ENCODE data around the gene GAS7. TPM values are rescaled to one million over a fixed set of nuclear protein-coding genes. Genes with fewer than 3 reads are reported as not detected.

GAS7 gene
- total RNA-seq, 2 experiments from 2014 or later = 1.6 to 2.1 TPM

DNA sequence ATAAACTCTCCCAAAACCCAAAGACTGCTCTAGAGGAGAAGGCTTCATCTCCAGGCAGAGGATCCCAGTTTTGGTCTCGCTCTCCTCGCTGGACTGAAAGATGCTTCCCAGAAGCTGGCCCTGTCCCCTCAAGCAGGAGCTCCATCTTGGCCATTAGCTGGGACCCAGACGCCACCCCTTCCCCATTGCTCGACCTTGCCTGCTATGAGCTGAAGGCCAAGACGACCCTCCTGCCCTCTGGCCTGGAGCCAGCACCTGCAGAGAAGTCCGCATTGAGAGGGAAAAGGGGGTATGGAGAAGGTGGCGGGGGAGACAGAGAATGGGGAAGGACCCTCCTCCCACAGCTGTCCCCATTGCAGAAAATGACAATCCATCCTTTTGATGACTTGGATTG lies 289.8 kb downstream of the GAS7 start:
- DNase-seq = no peak
- Mint-ChIP-seq H3K27ac (no peak overlapping the region), H3K27me3 (peaks cover 3% of the 10 kb centered on the region), H3K9me3 (no peaks in the 10 kb centered on the region), H3K4me3 (no peak overlapping the region), H3K4me1 (ENCODE audit: low read depth) (no peaks in the 10 kb centered on the region), H3K36me3 (ENCODE audit: low read depth) (no peaks in the 10 kb centered on the region)
- intact Hi-C loops (cut with micrococcal nuclease) = loop anchor here (10.0 kb wide), 1 partner anchor 64 kb away; no protein-coding TSS in a partner anchor
- TF ChIP-seq, protein P1, sequence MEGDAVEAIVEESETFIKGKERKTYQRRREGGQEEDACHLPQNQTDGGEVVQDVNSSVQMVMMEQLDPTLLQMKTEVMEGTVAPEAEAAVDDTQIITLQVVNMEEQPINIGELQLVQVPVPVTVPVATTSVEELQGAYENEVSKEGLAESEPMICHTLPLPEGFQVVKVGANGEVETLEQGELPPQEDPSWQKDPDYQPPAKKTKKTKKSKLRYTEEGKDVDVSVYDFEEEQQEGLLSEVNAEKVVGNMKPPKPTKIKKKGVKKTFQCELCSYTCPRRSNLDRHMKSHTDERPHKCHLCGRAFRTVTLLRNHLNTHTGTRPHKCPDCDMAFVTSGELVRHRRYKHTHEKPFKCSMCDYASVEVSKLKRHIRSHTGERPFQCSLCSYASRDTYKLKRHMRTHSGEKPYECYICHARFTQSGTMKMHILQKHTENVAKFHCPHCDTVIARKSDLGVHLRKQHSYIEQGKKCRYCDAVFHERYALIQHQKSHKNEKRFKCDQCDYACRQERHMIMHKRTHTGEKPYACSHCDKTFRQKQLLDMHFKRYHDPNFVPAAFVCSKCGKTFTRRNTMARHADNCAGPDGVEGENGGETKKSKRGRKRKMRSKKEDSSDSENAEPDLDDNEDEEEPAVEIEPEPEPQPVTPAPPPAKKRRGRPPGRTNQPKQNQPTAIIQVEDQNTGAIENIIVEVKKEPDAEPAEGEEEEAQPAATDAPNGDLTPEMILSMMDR (IDR thresholded peaks at IDR 0.05) = no peak
- no peak for ATAC-seq
- ChIA-PET POLR2A (no interaction called here), CTCF (no interaction called here)

DNA sequence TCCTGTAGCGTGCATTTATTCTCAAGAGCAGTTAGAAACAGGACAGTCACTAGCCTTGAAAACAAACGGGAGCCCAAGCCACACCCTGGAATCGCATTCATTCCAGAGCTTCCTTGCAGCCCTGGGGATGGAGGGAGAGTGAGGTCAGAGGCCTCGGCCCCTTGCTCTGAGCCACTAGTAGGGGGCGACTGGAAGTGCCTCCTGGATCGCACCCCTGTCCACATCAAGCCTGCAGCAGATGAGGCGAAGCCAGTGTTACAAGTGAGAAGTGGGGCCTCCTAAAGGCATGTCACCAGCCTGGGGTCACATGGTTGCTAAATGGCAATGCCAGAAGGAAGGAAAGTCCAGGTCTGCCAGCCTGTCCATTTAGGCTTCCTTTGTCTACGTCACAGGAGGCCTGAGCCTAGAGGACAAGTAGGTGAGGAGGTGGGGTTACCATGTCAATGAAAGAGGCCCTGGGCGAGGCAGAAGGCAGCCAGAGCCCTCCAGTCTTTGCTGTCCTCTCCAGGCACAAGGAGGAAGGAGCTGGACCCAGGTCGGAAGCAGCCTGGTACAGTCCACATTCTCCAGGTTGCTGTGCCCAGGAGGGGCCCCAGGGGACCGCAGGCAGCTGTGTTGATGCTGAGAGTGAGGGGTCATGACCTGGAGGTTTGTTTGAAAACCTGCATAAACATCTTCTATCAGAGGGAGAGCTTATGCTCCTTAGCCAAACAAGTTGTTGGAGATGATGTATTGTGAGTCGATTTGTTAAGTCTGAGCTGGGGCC lies 290.3 kb downstream of the GAS7 start:
- Mint-ChIP-seq H3K4me1 (ENCODE audit: low read depth) (no peaks in the 10 kb centered on the region), H3K9me3 (no peaks in the 10 kb centered on the region), H3K27me3 (peaks cover 3% of the 10 kb centered on the region), H3K27ac (no peak overlapping the region), H3K4me3 (no peak overlapping the region), H3K36me3 (ENCODE audit: low read depth) (no peaks in the 10 kb centered on the region)
- CTCF ChIA-PET = no interaction called here
- POLR2A ChIA-PET = no interaction called here
- intact Hi-C loops (cut with micrococcal nuclease) = loop anchor here (10.0 kb wide), 1 partner anchor 63 kb away; no protein-coding TSS in a partner anchor
- no peak for DNase-seq
- TF ChIP-seq, protein P1 (IDR thresholded peaks at IDR 0.05) = no peak
- ATAC-seq = no peak

GRCh38 chr17:9907131-9907530 lies 291.3 kb downstream of the GAS7 start:
- H3K4me3 Mint-ChIP-seq = no peak overlapping the region
- intact Hi-C loops (cut with micrococcal nuclease) = loop anchor here (10.0 kb wide), 1 partner anchor 62 kb away; no protein-coding TSS in a partner anchor
- ChIA-PET POLR2A (no interaction called here), CTCF (interaction anchor here (0.7 kb wide), 1 partner anchor 20 kb away, joined by 3 read pairs; no protein-coding TSS in a partner anchor)
- TF ChIP-seq, protein P1 (IDR thresholded peaks at IDR 0.05) = no peak
- H3K9me3 Mint-ChIP-seq = no peaks in the 10 kb centered on the region
- DNase-seq (no peak), ATAC-seq (no peak)
- H3K27me3 Mint-ChIP-seq = peaks cover 3% of the 10 kb centered on the region
- H3K36me3 Mint-ChIP-seq (ENCODE audit: low read depth) = no peaks in the 10 kb centered on the region
- no peaks in the 10 kb centered on the region for H3K4me1 Mint-ChIP-seq (ENCODE audit: low read depth)
- H3K27ac Mint-ChIP-seq = no peak overlapping the region

DNA sequence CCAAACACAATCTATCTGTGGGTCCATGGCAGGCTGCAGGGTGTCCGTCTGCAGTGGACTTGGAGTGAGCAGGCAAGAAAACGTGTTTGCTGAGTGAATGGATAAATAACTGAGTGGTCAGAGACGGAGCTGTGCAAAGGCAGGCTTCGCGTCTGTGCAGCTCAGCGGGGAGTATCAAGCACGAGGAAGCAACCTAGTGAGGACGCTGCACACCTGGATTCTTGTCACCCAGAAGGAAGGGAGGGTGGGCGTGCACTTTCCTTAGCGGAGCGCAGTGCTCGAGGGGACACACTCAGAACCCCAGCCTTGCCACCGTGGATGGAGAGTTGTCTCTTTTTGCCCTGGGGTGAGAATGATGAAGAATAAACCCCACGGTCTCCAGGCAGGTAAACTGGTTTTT lies 291.8 kb downstream of the GAS7 start:
- intact Hi-C loops (cut with micrococcal nuclease) = loop anchor here (10.0 kb wide), 1 partner anchor 62 kb away; no protein-coding TSS in a partner anchor
- H3K27ac Mint-ChIP-seq = no peak overlapping the region
- no peaks in the 10 kb centered on the region for H3K36me3 Mint-ChIP-seq (ENCODE audit: low read depth)
- no peaks in the 10 kb centered on the region for H3K9me3 Mint-ChIP-seq
- ATAC-seq = no peak
- peaks cover 3% of the 10 kb centered on the region for H3K27me3 Mint-ChIP-seq
- ChIA-PET CTCF (interaction anchor here (0.7 kb wide), 1 partner anchor 20 kb away, joined by 3 read pairs; no protein-coding TSS in a partner anchor), POLR2A (no interaction called here)
- TF ChIP-seq, protein P1 (IDR thresholded peaks at IDR 0.05) = no peak
- H3K4me3 Mint-ChIP-seq = no peak overlapping the region
- DNase-seq = no peak
- H3K4me1 Mint-ChIP-seq (ENCODE audit: low read depth) = no peaks in the 10 kb centered on the region

GRCh38 chr17:9905902-9906301 lies 292.5 kb downstream of the GAS7 start:
- TF ChIP-seq, protein P1 (IDR thresholded peaks at IDR 0.05) = peak; percentile 65
- peak; percentile 70 for ATAC-seq
- H3K9me3 Mint-ChIP-seq = no peaks in the 10 kb centered on the region
- H3K36me3 Mint-ChIP-seq (ENCODE audit: low read depth) = no peaks in the 10 kb centered on the region
- CTCF ChIA-PET = interaction anchor here (1.5 kb wide), 1 partner anchor 15 kb away, joined by 3 read pairs; no protein-coding TSS in a partner anchor
- no peaks in the 10 kb centered on the region for H3K4me1 Mint-ChIP-seq (ENCODE audit: low read depth)
- intact Hi-C loops (cut with micrococcal nuclease) = loop anchor here (10.0 kb wide), 1 partner anchor 61 kb away; no protein-coding TSS in a partner anchor
- peak; percentile 55 for DNase-seq
- POLR2A ChIA-PET = no interaction called here
- no peak overlapping the region for H3K4me3 Mint-ChIP-seq
- H3K27me3 Mint-ChIP-seq = peaks cover 6% of the 10 kb centered on the region
- no peak overlapping the region for H3K27ac Mint-ChIP-seq
